Stimulated activated naive CD8-positive, alpha-beta T cell treated with anti-CD3 and anti-CD28 coated beads, Interleukin-15, Interleukin-2, amounts not matched to agents 100 ng/mL and 50 ng/mL, for 24 hours (primary cell): ENCODE data around the gene FNTB.

Experiments used
- H3K27ac Mint-ChIP-seq: one replicate; pipeline ENCODE4 v1.8.0; 2021; ENCODE audit warnings: mild to moderate bottlenecking, mixed read lengths
- H3K27me3 Mint-ChIP-seq: one replicate; pipeline ENCODE4 v1.8.0; 2021; ENCODE audit warnings: mixed read lengths
- H3K36me3 Mint-ChIP-seq: one replicate; pipeline ENCODE4 v1.8.0; 2021; ENCODE audit warnings: low read depth, mixed read lengths
- H3K4me1 Mint-ChIP-seq: one replicate; pipeline ENCODE4 v1.8.0; 2021; ENCODE audit warnings: low read depth, mixed read lengths
- H3K4me3 Mint-ChIP-seq: one replicate; pipeline ENCODE4 v1.8.0; 2021; ENCODE audit warnings: mild to moderate bottlenecking, mixed read lengths
- H3K9me3 Mint-ChIP-seq: one replicate; pipeline ENCODE4 v1.8.0; 2021; ENCODE audit warnings: mixed read lengths

FNTB gene

GRCh38 chr14:65103150-65103760 lies 116.6 kb downstream of the FNTB start:
- H3K4me3 Mint-ChIP-seq = peak overlapping the region; percentile 95

GRCh38 chr14:65104791-65105190 lies 118.1 kb downstream of the FNTB start:
- no peak overlapping the region for H3K27ac Mint-ChIP-seq
- H3K27me3 Mint-ChIP-seq = no peaks in the 10 kb centered on the region
- no peak overlapping the region for H3K4me3 Mint-ChIP-seq
- H3K36me3 Mint-ChIP-seq = peaks cover 14% of the 10 kb centered on the region
- H3K4me1 Mint-ChIP-seq = peaks cover 22% of the 10 kb centered on the region
- no peaks in the 10 kb centered on the region for H3K9me3 Mint-ChIP-seq

More at GRCh38 chr14:65103150-65103760, 116.6 kb downstream of the FNTB start:
- no peaks in the 10 kb centered on the region for H3K9me3 Mint-ChIP-seq
- H3K27ac Mint-ChIP-seq = peak overlapping the region; percentile 73
- H3K27me3 Mint-ChIP-seq = no peaks in the 10 kb centered on the region
- peaks cover 25% of the 10 kb centered on the region for H3K36me3 Mint-ChIP-seq
- peaks cover 35% of the 10 kb centered on the region for H3K4me1 Mint-ChIP-seq

- Mint-ChIP-seq H3K9me3 (no peaks in the 10 kb centered on the region), H3K27me3 (no peaks in the 10 kb centered on the region), H3K4me1 (peaks cover 8% of the 10 kb centered on the region), H3K27ac (no peak overlapping the region), H3K4me3 (no peak overlapping the region), H3K36me3 (peaks cover 5% of the 10 kb centered on the region)
These were observed 119.6 kb downstream of the FNTB start for GRCh38 chr14:65106316-65106715.

GRCh38 chr14:65106736-65107135 lies 120.0 kb downstream of the FNTB start:
- H3K4me3 Mint-ChIP-seq = no peak overlapping the region

GRCh38 chr14:65107200-65107599 lies 120.5 kb downstream of the FNTB start:
- Mint-ChIP-seq H3K27ac (no peak overlapping the region), H3K27me3 (no peaks in the 10 kb centered on the region), H3K4me1 (peaks cover 8% of the 10 kb centered on the region), H3K36me3 (peaks cover 3% of the 10 kb centered on the region), H3K4me3 (no peak overlapping the region), H3K9me3 (no peaks in the 10 kb centered on the region)

More at GRCh38 chr14:65106736-65107135, 120.0 kb downstream of the FNTB start:
- H3K27ac Mint-ChIP-seq = no peak overlapping the region
- H3K27me3 Mint-ChIP-seq = no peaks in the 10 kb centered on the region
- peaks cover 8% of the 10 kb centered on the region for H3K4me1 Mint-ChIP-seq
- H3K9me3 Mint-ChIP-seq = no peaks in the 10 kb centered on the region
- H3K36me3 Mint-ChIP-seq = peaks cover 5% of the 10 kb centered on the region

- no peak overlapping the region for H3K27ac Mint-ChIP-seq
- H3K4me1 Mint-ChIP-seq = no peaks in the 10 kb centered on the region
- no peaks in the 10 kb centered on the region for H3K36me3 Mint-ChIP-seq
- H3K27me3 Mint-ChIP-seq = no peaks in the 10 kb centered on the region
- H3K4me3 Mint-ChIP-seq = no peak overlapping the region
- no peaks in the 10 kb centered on the region for H3K9me3 Mint-ChIP-seq
These were observed 122.7 kb downstream of the FNTB start for GRCh38 chr14:65109357-65109756.

- no peak overlapping the region for H3K4me3 Mint-ChIP-seq
- H3K27ac Mint-ChIP-seq = no peak overlapping the region
- H3K9me3 Mint-ChIP-seq = no peaks in the 10 kb centered on the region
These were observed 123.8 kb downstream of the FNTB start for GRCh38 chr14:65110525-65110924.

More at GRCh38 chr14:65110525-65110924, 123.8 kb downstream of the FNTB start:
- Mint-ChIP-seq H3K36me3 (no peaks in the 10 kb centered on the region), H3K27me3 (no peaks in the 10 kb centered on the region), H3K4me1 (no peaks in the 10 kb centered on the region)
